COLO668 (cell line): ENCODE data around the gene RIPOR1.

ENCODE experiments used
- DNase-seq: peaks from one replicate; lab custom pipeline; 2025; ENCODE audit not compliant: unreplicated experiment; lab: John Stamatoyannopoulos, UW

Gene RIPOR1

GRCh38 chr16:67537636-67538591 is 9.3 kb downstream of the RIPOR1 start:
- DNase-seq: peak; percentile 25

DNA sequence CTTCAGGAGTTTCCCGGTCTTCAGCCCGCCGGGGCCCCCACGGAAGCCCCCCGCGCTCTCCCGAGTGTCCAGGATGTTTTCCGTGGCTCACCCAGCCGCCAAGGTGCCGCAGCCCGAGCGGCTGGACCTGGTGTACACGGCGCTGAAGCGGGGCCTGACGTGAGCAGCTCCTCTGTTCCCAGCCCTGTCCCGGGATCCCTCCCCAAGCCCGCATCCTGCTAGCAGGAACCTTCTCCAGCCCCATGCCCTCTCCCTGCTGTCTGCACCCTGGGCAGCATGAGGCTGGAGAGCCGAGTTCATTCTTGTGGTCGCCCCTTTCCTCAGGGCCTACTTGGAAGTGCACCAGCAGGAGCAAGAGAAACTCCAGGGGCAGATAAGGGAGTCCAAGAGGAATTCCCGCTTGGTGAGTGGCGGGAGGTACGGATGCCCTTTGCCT is 10.1 kb downstream of the RIPOR1 start:
- DNase-seq: no peak

GRCh38 chr16:67539271-67539670 is 10.6 kb downstream of the RIPOR1 start:
- no peak for DNase-seq

- no peak for DNase-seq
Observed at GRCh38 chr16:67539691-67540635, 11.3 kb downstream of the RIPOR1 start.

DNA sequence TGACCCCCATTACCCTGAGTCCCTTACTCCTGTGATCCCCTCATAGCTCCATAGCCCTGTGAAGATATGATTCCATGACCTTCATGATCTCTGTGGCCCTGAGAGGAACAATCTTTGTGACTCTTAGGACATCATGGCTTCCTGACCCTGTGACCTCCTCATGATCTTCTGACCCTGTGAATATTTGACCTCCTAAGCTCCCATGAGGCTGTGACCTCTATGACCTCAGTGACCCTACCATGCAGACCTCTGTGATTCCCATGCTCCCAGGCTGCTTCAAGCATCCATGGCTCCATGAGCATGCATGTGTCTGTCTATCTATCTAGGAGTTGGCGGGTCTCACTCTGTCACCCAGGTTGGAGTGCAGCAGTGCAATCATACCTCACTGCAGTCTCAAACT is 12.1 kb downstream of the RIPOR1 start:
- no peak for DNase-seq

DNA sequence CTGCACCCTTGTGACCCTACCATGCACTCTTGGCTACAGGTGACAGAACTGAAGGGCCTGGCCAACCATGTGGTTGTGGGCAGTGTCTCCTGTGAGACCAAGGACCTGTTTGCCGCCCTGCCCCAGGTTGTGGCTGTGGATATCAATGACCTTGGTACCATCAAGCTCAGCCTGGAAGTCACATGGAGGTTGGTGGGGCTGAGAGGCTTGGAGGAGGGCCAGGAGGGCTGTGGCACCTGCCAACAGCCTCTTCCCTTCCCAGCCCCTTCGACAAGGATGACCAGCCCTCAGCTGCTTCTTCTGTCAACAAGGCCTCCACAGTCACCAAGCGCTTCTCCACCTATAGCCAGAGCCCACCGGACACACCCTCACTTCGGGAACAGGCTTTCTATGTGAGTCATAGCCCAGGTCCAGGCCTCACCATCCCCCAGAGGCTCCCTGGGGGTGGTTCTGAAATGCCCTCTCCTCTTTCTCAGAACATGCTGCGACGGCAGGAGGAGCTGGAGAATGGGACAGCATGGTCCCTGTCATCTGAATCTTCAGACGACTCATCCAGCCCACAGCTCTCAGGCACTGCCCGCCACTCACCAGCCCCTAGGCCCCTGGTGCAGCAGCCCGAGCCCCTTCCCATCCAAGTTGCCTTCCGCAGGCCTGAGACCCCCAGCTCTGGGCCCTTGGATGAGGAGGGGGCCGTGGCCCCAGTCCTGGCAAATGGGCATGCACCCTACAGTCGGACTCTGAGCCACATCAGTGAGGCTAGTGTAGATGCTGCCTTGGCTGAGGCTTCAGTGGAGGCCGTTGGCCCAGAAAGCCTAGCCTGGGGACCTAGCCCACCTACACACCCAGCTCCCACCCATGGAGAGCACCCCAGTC is 13.0 kb downstream of the RIPOR1 start:
- peak; percentile 83 for DNase-seq

GRCh38 chr16:67542464-67542863 is 13.8 kb downstream of the RIPOR1 start:
- no peak for DNase-seq

DNA sequence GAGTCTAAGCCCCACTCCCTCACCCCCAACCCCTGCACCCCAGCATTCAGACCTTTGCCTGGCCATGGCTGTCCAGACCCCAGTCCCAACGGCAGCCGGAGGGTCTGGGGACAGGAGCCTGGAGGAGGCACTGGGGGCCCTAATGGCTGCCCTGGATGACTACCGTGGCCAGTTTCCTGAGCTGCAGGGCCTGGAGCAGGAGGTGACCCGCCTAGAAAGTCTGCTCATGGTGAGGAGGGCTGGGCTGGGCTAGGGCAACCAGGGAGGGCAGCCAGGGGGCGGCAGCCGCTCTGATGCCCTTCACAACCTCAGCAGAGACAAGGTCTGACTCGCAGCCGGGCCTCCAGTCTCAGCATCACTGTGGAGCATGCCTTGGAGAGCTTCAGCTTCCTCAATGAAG is 14.4 kb downstream of the RIPOR1 start:
- no peak for DNase-seq

- no peak for DNase-seq
Observed at GRCh38 chr16:67543582-67543981, 15.0 kb downstream of the RIPOR1 start.

- no peak for DNase-seq
Observed at GRCh38 chr16:67544329-67544841, 15.8 kb downstream of the RIPOR1 start.

DNA sequence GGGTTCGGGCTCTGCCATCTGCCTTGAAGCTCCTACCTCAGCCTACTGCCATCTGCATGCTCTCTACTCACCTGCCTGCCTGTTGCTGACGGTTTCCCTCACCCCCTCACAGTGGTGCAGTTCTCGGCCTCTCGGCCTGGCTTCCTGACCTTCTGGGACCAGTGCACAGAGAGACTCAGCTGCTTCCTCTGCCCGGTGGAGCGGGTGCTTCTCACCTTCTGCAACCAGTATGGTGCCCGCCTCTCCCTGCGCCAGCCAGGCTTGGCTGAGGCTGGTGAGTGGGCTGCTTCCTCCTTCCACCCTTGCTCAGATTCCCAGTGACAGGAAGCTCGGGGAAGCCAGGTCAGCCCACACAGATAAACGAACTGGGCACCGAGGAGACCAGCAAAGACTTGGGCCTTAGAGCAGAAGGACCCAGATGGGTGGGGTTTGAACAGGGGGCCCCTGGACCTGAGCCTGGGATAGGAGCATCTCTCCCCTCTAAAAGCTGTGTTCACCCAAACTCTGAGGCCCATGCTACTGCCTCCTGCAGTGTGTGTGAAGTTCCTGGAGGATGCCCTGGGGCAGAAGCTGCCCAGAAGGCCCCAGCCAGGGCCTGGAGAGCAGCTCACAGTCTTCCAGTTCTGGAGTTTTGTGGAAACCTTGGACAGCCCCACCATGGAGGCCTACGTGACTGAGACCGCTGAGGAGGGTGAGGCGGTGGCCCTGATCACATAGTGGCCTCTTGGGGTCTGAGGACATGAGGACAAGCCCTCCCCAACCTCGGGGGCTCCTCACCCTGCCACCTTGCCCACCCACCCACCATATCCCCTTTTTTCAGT is 16.4 kb downstream of the RIPOR1 start:
- DNase-seq: no peak

- no peak for DNase-seq
Observed at GRCh38 chr16:67545665-67546024, 17.0 kb downstream of the RIPOR1 start.

- no peak for DNase-seq
Observed at GRCh38 chr16:67546091-67546501, 17.5 kb downstream of the RIPOR1 start.

- peak; percentile 79 for DNase-seq
Observed at GRCh38 chr16:67546761-67547422, 18.3 kb downstream of the RIPOR1 start.

DNA sequence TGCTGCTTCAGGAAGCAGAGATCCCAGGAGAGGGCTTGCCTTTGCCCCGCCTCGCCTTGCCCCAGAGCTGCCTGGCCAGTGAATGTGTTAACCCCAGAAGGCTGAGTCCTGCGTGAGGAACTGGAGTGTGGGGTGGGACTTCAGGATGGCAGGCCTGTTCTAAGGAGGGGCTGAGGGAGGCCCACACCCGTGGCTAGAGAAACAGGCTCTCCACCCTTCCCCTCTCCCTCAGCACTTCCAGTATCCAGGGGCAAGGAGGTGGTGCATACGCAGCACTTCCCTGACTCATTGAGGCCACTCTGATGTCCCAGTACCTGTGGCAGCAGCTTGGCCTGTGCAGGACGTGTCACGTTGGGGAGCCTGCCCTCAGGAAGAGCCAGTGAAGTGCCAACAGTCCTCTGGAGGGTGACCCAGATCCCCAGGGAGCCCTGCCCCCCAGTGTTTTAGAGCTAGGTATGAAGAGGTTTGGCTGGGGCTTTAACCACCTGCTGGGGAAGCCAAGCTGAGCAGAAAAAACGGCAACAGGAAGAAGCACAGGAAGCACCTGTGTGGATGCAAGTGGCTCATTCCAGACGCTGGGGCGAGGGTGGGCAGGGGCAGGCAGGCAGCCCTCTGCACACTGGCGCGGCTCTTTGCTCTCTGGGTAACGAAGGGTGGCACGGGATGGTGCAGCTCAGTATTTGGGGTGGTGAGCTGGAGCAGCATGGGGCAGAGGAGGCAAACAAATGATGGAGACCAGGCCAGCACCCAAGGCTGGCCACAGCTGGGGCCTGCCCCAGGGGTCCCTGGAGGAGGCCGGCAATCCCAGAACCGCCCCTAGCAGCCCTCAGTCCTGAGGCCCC is 19.0 kb downstream of the RIPOR1 start:
- DNase-seq: peak; percentile 21

GRCh38 chr16:67548265-67549126 is 19.9 kb downstream of the RIPOR1 start:
- DNase-seq: no peak

- DNase-seq: no peak
Observed at GRCh38 chr16:67549240-67549639, 20.6 kb downstream of the RIPOR1 start.
